HG03378 (cell line): Measurements from ENCODE around the gene SPATA21.
A peak's percentile ranks its signal among the peaks of the same experiment; 100 is the strongest.

Experiments used
- ATAC-seq: cut with Tn5 transposase; IDR thresholded peaks from one replicate; pipeline ENCODE4 v1.9.1; 2021; ENCODE audit warnings: mild to moderate bottlenecking, moderate library complexity; ENCODE audit not compliant: unreplicated experiment

The SPATA21 gene

DNA sequence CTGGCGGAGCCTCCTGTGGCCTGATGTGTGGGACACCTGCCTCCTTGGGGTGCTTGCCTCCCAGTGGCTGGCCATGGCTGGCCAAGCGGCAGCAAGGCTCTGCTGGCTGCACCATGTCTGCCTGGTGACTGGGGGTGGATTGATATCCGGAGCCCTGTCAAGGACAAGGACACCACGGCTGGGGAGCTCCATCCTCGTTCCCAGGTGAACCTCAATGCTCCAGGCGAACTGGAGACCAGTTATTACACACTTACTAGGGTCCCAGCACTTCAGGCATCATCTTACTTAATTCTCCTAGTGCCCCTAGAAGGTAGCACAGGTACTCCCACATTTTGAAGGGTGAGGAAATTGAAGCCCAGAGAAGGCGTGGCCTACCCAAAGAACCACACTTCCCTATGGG, 15.2 kb downstream of the SPATA21 start:
- no peak for ATAC-seq

DNA sequence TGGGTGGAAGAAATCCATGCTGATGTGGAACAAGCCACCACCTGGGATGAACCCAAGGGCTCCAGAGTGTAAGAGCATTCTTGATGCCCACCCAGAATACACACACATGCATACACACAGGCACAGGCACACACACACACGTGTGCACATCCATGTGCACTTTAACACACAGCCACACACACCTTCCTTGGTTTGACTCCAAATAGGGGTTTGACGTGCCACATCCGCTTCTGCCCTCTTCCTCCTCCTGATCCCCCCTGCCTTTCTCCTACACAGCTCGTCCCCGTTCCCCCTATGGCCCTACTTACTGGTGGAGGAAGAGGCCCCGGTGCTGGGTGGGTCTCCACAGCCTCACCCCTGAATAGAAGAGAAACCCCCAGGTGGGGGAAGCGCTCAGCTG, 16.0 kb downstream of the SPATA21 start:
- no peak for ATAC-seq

DNA sequence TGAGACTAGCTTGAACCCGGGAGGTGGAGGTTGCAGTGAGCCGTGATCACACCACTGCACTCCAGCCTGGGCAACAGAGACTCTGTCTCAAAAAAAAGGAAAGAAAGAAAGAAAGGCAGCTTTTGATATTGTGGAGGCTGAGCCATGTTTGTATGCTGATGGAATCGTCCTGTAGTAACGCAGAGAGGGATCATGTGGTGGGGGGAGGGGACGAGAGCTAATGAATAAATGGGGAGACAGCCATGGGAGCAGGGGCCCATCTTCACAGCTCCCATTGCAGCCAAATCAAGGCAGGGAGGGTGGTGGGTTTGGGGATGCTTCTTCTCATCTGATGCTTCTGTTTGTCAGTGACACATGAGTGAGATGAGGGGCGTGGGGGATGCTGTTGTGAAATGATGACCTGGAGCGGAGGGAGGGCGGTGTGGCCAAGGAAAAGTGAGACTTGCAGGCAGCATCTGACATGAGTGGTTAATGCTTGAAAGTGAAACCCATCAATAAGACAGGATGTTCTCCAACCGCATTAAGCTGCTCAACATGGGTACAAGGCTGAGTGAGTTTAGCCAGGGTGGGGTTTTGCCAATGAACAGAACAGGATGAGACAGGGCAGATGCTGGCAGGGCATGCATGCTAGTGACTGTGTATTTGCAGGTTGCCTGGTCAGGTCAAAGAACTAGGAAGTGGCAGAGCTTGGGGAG, 16.7 kb downstream of the SPATA21 start:
- peak; percentile 63 for ATAC-seq

DNA sequence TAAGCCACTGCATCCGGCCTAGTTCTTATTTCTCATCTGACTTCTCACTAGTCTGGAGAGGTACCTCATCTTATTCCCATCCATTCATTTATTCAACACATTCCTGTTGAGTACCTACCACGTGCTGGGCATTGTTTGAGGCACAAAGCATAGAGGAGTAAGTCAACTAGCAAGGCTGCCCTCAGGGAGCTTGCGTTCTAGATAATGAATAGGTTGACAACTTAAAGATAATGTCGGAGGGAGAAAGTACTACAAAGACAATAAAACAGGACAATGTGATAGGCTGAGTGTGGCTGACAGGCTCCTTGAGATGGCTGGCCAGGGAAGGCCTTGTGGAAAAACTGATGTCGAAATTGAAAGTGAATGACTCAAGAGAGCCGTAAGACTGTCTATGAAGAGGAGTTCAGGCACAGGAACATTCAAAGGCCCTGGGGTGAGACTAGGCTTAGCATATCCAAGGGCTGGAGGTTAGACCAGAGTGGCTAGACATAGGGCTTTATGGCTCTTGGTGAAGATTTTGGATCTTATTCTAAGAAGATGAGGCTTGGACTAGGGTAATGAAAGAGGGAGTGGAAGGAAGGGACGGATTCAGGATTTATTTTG, 18.3 kb downstream of the SPATA21 start:
- no peak for ATAC-seq

DNA sequence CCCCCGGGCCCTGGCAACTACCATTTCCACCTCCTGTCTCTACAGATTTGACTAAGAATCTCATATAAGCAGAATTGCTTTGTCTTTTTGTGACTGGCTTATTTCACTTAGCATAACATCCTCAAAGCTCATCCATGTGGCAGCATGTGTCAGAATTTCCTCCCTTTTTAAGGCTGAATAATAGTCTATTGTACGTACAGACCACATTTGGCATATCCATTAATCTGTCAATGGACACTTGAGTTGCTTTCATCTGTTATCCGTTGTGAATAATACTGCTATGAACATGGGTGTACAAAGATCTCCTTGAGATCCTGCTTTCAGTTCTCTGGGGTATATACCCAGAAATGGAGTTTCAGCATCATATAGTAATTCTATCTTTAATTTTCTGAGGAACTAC, 24.0 kb downstream of the SPATA21 start:
- ATAC-seq: no peak

DNA sequence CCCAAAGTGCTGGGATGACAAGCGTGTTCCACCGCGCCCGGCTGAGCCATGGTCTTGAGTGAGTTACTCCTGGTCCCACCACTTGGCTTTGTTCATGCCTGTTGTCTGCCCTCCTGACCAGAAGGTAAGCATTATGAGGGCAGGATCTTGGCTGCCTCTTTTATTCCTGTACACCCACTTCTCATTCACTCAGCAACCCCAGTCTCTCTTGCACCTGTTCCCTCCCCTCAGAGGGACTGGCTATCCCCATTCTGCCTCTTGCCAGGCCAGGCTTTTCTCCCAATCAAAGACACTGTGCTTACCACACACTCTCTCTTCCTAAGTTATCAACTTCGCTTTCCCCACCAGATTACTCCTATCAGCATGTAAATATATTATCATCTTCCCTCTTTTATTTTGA, 26.4 kb downstream of the SPATA21 start:
- no peak for ATAC-seq

DNA sequence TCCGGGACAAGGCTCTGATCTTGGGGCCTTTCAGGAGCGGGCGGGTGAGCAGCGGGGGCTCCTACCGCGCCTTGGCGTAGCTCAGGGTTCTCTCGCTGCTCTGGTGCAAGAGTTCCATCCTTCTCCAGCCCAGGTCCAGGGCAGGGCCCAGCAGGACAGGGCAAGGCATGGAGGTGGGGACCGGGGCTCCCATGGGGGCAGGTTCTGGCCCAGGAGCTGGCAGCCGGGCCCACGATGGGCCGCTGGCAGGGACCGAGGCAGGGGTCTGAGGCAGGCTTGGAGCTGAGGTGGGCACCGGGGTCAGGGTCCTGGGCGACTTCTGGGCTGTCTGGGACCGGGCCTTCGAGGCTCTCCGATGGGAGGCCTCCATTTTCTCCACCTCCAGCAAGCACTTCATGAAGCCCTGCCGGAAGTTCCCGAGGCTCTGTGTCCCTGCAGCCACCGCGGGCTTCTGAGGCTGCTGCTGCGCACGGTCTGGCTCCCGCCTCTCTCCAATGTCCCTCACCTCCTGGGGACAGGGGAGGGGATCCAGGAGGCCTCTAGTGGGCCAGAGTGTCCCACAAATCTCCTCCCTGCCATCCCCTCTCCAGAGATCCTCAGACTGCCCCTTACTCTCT, 27.6 kb downstream of the SPATA21 start:
- ATAC-seq: no peak

DNA sequence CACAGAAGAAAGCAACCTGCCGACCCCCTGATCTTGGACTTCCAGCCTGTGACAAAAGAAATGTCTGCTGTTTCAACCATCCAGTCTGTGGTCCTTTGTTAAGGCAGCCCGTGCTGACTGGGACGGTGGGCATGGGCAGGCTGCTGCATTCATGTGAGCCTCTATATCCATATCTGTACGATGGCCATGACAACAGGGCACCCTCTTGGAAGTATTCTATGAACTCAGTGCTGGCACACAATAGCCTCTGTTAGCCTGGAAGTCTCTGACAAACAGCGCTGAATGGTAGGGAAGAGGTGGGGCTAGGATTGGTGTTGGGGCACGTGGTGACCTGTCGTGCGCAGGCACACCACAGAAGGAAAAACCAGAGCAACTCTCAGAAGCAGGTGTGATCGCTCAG, 30.4 kb downstream of the SPATA21 start:
- no peak for ATAC-seq

DNA sequence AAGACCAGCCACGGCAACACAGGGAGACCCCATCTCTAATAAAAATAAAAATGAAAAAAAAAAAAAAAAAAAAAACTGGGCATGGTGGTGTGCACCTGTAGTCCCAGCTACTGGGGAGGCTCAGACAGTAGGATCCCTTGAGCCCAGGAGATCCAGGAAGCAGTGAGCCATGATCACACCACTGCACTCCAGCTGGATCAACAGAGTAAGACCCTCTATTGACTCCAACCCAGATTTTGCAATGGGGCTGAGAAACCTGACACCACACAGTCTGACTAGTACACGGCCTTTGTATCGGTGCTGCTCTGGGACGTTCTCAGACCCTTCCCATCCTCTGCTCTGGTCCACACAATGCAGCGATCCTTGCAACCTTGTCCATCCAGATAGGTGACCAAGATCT, 31.8 kb downstream of the SPATA21 start:
- ATAC-seq: no peak

DNA sequence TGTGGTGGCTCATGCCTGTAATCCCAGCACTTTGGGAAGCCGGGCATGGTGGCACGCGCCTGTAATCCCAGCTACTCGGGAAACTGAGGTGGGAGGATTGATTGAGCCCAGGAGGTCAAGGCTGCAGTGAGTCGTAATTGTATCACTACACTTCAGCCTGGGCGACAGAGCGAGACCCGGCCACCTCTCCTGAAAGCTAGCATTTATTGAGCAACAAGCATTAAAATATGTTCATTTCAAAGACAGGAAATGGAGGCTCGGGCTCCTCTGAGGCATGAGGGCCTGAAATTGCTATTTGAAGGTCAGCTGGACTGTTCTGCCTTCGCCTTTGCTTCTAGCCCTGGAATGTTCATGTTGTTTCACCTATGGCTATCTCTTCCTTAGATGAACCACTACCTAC, 34.5 kb downstream of the SPATA21 start:
- ATAC-seq: no peak

DNA sequence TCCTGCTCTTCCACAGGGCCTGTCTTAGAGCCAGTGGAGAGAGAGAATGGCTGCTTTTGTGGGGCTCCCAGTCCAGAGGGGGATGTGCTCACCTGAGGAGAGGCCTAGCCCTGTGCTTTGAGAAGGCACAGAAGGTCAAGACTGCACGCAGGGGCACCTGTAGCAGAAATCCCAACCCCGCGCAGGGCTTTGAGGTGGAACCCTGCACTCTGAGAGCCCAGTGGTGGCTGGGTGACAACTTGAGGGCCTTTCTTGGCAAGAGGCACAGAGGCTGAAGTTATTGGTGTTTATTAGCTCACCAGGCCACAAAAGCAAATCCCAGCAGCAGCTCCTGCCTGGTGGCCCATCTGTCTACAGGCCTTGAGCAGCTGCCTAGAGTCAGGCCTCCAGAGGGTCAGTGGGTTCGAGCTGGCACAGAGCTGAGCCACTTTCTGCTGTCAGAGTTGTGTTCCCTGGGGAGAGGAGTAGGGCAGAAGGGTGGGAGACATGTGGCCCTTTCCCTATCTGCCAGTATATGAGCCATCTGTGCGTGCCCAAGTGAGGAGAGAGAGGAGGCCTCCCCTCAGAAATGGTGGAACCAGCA, 38.8 kb downstream of the SPATA21 start:
- ATAC-seq: no peak

DNA sequence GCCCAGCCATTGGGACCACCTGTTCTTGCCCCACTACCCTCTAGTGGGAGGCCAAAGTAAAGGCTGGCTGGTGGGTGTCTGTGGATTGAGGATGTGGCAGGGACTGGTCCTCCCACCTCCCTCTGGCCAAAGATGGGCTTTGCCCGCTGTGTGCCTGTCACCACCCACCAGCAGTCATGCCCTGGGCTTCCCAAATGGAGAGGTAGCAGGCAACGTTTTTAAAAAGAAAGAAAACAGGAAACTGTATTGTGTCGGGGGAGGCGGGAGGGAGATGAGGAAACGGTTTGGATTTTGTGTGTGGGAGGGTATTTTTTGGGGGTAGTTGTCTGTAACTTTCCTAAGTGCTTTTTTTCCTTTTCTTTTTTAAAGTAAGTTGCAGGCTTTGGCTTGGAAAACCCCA, 40.1 kb downstream of the SPATA21 start:
- no peak for ATAC-seq

DNA sequence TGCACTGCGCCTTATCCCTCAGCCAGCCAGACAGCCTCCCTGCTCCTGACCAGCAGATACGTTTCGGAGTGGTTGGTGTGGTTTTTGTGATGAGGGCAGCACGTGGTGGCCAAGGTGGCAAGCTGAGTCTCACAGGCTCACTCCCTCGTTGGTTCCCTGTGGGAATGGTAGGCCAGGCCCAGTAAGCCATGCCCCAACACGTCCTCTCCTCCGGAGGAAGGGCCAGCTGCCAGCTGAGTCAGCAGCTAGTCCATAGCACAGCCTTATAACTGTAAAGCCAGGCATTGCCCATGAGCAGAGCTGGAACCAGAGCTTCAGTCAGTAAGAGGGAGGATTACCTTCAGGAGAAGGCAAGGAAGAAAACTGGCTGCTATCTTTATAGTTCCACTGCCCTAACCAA, 40.6 kb downstream of the SPATA21 start:
- ATAC-seq: no peak

DNA sequence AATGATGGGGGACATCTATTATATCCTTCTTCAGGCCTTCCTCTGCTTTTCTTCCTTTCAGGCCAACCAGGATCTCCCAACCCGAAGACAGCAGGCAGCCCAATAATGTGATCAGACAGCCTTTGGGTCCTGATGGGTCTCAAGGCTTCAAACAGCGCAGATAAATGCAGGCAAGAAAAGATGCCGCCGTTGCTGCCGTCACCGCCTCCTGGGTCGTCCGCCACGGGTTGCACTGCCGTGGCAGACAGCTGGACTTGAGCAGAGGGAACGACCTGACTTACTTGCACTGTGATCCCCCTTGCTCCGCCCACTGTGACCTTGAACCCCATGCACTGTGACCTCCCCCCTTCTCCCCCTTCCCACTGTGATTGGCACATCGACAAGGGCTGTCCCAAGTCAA, 42.2 kb downstream of the SPATA21 start:
- ATAC-seq: no peak

DNA sequence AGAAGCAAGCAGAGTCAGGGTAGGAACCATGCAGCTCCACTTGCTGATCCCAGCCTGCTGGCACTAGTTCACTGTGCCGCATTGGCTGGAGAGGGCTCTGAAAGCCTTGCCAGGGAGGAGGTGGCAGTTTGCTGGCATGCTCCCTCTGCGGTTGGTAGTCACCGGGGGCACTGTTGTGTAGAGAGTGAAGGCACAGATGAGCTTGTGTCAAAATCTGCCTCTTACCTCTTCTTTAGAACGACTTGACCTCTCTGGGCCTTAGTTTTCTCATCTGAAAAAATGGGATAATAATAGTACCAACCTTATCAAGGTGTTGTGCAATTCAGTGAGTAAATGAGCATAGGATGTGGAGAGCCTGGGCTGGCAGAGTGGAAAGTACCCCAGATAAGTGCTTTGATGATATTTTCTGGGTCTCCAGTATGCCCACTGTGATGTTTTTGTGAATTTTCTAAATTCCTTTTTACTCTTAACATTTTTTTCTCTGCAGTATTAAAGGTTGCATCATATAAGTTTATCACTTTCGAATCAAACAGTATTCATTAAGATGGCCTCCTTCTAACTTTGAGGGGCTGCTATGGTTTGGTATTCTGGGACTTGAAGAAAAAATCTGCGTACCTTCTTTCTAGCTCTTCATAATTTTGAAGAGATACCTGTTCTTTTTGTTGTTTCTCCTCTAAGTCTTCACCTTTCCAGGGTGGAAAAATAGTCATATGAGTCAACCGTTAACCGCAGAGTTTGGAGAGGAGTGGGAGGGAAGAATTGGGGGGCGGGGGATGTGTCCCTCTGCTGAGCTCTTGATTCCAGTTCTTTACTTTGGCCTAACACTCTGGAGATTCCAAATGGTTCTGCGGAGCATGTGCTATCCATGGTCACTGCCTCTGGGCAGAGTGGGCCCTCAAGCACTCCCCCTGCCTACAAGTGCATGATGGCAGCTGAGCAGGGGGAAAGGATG, 43.4 kb downstream of the SPATA21 start:
- no peak for ATAC-seq

DNA sequence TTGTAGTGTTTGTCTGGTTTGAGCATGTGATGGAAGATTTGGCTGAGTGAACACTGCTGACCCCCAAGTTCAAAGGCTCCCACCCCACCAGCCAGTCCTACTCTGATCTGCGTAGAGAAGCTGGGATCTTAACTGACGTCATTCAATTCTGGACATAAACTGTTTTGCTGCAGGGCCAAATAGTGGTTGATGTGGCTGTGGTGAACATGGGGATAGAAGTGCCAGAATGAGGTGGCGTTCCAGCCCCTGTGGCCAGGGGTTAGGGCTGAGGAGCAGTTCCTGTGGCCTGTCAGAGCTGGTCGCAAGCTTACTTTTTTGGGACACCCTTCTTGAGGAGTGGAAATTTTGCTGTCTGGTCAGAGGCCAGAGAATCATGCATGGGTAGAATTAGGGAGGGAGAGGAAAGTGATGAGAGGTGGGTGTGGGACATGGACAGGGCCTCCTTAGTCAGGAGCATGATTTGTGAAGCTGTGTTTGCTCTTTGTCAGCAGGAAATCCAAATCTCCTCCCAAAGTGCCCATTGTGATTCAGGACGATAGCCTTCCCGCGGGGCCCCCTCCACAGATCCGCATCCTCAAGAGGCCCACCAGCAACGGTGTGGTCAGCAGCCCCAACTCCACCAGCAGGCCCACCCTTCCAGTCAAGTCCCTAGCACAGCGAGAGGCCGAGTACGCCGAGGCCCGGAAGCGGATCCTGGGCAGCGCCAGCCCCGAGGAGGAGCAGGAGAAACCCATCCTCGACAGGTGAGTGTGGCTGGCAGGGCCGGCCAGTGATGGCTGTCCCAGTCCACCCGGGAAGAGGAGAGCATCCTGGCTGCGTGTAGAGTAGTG, 44.3 kb downstream of the SPATA21 start:
- ATAC-seq: no peak

DNA sequence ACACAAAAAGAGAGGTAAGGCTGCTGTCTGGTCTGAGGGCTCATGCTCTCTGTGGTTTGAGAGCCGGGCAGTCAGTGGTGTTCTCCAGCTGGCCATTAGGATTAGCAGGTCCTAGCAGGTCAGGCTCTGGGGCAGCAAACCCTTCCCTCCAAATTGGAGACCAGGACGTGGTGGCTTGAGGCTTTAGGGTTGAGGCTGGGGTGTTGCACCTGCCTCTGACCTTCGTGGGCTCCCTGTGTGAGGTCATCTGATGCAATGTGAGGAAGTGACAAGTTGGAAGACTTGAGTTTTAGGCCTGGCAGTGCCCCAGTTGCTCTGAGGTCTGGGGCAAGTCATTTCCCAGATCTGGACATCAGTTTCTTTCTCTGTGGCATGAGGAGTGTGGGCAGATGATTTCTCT, 45.8 kb downstream of the SPATA21 start:
- no peak for ATAC-seq

DNA sequence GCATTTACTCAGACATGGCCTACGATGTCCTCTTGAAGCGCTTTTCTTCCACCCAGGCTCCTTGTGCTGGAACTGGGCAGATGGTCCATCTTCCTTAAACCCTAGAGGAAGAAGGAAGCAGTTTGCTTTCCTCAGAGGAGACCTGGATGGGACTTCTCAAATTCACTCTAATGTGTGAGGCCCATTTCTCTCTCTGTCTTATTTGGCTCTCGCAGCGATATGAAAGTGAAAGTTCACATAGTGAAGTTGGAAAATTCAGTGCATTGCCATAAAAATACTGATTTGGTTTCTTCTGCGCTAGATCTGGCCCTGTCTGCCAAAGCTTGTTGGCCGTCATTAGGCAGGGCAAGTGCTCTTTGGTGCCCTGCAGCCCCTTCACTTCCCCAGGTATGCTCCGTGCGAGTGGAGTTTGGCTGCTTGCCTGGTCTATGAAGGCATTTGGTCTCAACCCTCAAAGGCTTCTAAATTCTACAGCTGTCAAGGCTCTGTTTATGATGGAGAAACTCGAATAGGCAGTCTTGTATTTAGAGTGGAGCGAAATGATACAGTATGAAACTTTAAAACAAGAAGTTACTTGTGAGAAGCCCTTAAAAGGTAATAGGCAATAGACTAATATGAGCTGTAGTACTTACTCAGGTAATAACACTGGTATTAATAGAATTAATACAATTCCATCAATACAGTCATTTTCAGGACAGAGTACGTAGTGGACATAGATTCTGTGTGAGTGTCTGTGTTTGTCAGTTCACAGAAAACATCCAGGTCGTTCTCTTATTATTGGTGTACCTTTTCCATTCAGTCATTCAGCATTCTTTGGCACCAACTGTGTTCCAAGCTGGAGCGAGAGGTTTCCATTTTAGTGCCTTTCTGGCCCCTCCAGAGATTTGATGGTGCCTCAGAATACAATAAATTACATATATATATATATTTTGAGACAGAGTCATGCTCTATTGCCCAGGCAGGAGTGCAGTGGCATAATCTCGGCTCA, 49.7 kb downstream of the SPATA21 start:
- ATAC-seq: no peak
